GM23338 (cell line): ENCODE results near the gene MBD6. TPM values are rescaled to one million over a fixed set of nuclear protein-coding genes. Genes with fewer than 3 reads are reported as not detected.
A peak's percentile ranks its signal among the peaks of the same experiment; 100 is the strongest.

Experiments
- ATAC-seq: fragments of 200-7000 bp; cut with Tn5 transposase; 3 replicates; pipeline ENCODE4 v1.9.1; 2020
- DNase-seq: peaks from one replicate; pipeline ENCODE4 v3.0.0-alpha.2; 2015; ENCODE audit warnings: low spot score
- H2AFZ ChIP-seq: fragments of 200-600 bp; sonication (generic); 2 replicates; pipeline ENCODE4 v1.8.0; 2016; ENCODE audit warnings: antibody characterized with exemption, mild to moderate bottlenecking, moderate library complexity
- H3F3A ChIP-seq: fragments of 200-600 bp; sonication (generic); replicated peaks from 2 replicates; pipeline ENCODE4 v1.8.0; 2017; ENCODE audit warnings: antibody characterized with exemption, mixed run types, low read depth
- H3K27ac ChIP-seq: fragments of 200-600 bp; sonication (generic); 2 replicates; pipeline ENCODE4 v1.6.1; 2016; ENCODE audit warnings: low read depth
- H3K27me3 ChIP-seq: fragments of 200-600 bp; sonication (generic); 2 replicates; pipeline ENCODE4 v1.8.0; 2016; ENCODE audit warnings: mild to moderate bottlenecking, mixed run types, moderate library complexity; ENCODE audit not compliant: insufficient read depth
- H3K36me3 ChIP-seq: fragments of 200-600 bp; sonication (generic); 2 replicates; pipeline ENCODE4 v1.8.0; 2016; ENCODE audit warnings: mild to moderate bottlenecking; ENCODE audit not compliant: insufficient read depth
- H3K4me1 ChIP-seq: fragments of 200-600 bp; sonication (generic); 2 replicates; pipeline ENCODE4 v1.8.0; 2016; ENCODE audit warnings: mild to moderate bottlenecking, moderate library complexity; ENCODE audit not compliant: insufficient read depth
- H3K4me2 ChIP-seq: fragments of 200-600 bp; sonication (generic); 2 replicates; pipeline ENCODE4 v1.7.1; 2017; ENCODE audit warnings: mixed run types
- H3K4me3 ChIP-seq: fragments of 200-600 bp; sonication (generic); 2 replicates; pipeline ENCODE4 v1.6.1; 2016; ENCODE audit warnings: mixed run types
- H3K79me2 ChIP-seq: fragments of 200-600 bp; sonication (generic); replicated peaks from 2 replicates; pipeline ENCODE4 v1.8.0; 2017; ENCODE audit warnings: mild to moderate bottlenecking; ENCODE audit not compliant: insufficient read depth
- H3K9me2 ChIP-seq: fragments of 200-600 bp; sonication (generic); 2 replicates; pipeline ENCODE4 v1.8.0; 2017; ENCODE audit not compliant: insufficient read depth
- H4K20me1 ChIP-seq: fragments of 200-600 bp; sonication (generic); replicated peaks from 2 replicates; pipeline ENCODE4 v1.8.0; 2017; ENCODE audit warnings: mild to moderate bottlenecking; ENCODE audit not compliant: insufficient read depth
- H3K27ac Mint-ChIP-seq: 2 replicates; pipeline ENCODE4 v1.8.0; 2020; ENCODE audit warnings: inconsistent platforms, mild to moderate bottlenecking, moderate library complexity, mixed read lengths
- H3K27me3 Mint-ChIP-seq: 3 replicates; pipeline ENCODE4 v1.8.0; 2022; ENCODE audit warnings: low read depth, mild to moderate bottlenecking, moderate library complexity, mixed read lengths, inconsistent platforms; ENCODE audit not compliant: insufficient read depth, poor library complexity
- H3K36me3 Mint-ChIP-seq: 3 replicates; pipeline ENCODE4 v1.8.0; 2021; ENCODE audit warnings: low read depth, mild to moderate bottlenecking, inconsistent platforms, moderate library complexity, mixed read lengths
- H3K4me1 Mint-ChIP-seq: 3 replicates; pipeline ENCODE4 v1.8.0; 2020; ENCODE audit warnings: mild to moderate bottlenecking, inconsistent platforms, mixed read lengths
- H3K4me3 Mint-ChIP-seq: 3 replicates; pipeline ENCODE4 v1.8.0; 2021; ENCODE audit warnings: moderate library complexity, mild to moderate bottlenecking, inconsistent platforms, mixed read lengths
- H3K9me3 Mint-ChIP-seq: 3 replicates; pipeline ENCODE4 v1.8.0; 2020; ENCODE audit warnings: moderate library complexity, mild to moderate bottlenecking, inconsistent platforms, mixed read lengths
- CTCF ChIP-seq, 2 experiments: fragments of 200-600 bp in 1 of 2; sonication (generic) in 1 of 2; conservative IDR thresholded peaks; 2 replicates each; pipeline versions ENCODE4 v1.5.1 to v1.6.1; 2016 to 2017; ENCODE audit warnings: antibody characterized with exemption in 2 of 2, low read depth in 2 of 2, mild to moderate bottlenecking in 2 of 2, moderate library complexity in 1 of 2
- EZH2phosphoT487 ChIP-seq: fragments of 200-600 bp; sonication (generic); IDR thresholded peaks from one replicate; pipeline ENCODE4 v1.8.1; 2018; ENCODE audit warnings: antibody characterized with exemption; ENCODE audit not compliant: unreplicated experiment
- JUNB ChIP-seq: IDR thresholded peaks from one replicate; pipeline ENCODE4 v1.6.1; 2016; ENCODE audit warnings: antibody characterized with exemption; ENCODE audit not compliant: unreplicated experiment
- REST ChIP-seq: IDR thresholded peaks from one replicate; pipeline ENCODE4 v1.6.1; 2018; ENCODE audit warnings: antibody characterized with exemption; ENCODE audit not compliant: unreplicated experiment
- ZNF114 ChIP-seq: fragments of 250-450 bp; sonication (Bioruptor Pico); IDR thresholded peaks from 2 replicates; pipeline ENCODE4 v1.5.0; 2020; ENCODE audit warnings: mild to moderate bottlenecking, moderate library complexity
- ZNF331 ChIP-seq: fragments of 250-450 bp; sonication (Bioruptor Pico); IDR thresholded peaks from 2 replicates; pipeline ENCODE4 v1.5.0; 2020; ENCODE audit warnings: low read depth, mild to moderate bottlenecking, moderate library complexity
- ZNF462 ChIP-seq: fragments of 250-450 bp; sonication (Bioruptor Pico); IDR thresholded peaks from 2 replicates; pipeline ENCODE4 v1.5.0; 2020; ENCODE audit warnings: mild to moderate bottlenecking, moderate library complexity
- polyA plus RNA-seq: library from polyadenylated mRNA; unstranded; fragments of >200 nt; fragmentation: Nextera tagmentation; extraction: Ambion mirVana; gene quantifications from 2 replicates; pipeline ENCODE4 v1.2.1, GENCODE V29; 2016
- total RNA-seq: library from RNA; depleted of rRNA; stranded (reverse); fragments of >200 nt; shearing (Covaris generic); gene quantifications from 2 replicates; pipeline ENCODE4 v1.2.3, GENCODE V29; 2014

The MBD6 gene
- total and polyA plus RNA-seq, 2 experiments from 2014 or later: 12.5 to 17.1 TPM

- TF ChIP-seq ZNF462 (CRISPR knock-in tag): no peak
- TF ChIP-seq CTCF (conservative IDR thresholded peaks at IDR 0.05; ENCODE audit: low read depth in 2 of 2): no peak
- TF ChIP-seq ZNF114 (CRISPR knock-in tag): no peak
Observed at GRCh38 chr12:57473886-57474285, 48.7 kb upstream of the MBD6 start (continued).

- no peak for DNase-seq
- H3K4me1 Mint-ChIP-seq: peaks cover 39% of the 10 kb centered on the region
- Histone ChIP-seq H2AFZ (no peak overlapping the region), H3K36me3 (no peaks in the 10 kb centered on the region), H3K27me3 (peaks cover 57% of the 10 kb centered on the region), H3K4me1 (peaks cover 28% of the 10 kb centered on the region), H3K4me3 (peak overlapping the region; percentile 82), H4K20me1 (no peaks in the 10 kb centered on the region), H3K79me2 (no peaks in the 10 kb centered on the region), H3K9me2 (no peaks in the 10 kb centered on the region), H3F3A (peaks cover 9% of the 10 kb centered on the region), H3K4me2 (peak overlapping the region; percentile 98; the same call in 1 of the 2 replicates), H3K27ac (no peak overlapping the region)
- no peak overlapping the region for H3K27ac Mint-ChIP-seq
- H3K9me3 Mint-ChIP-seq: no peaks in the 10 kb centered on the region; the same call in 2 of the 3 replicates
- no peak for ATAC-seq
- peaks cover 8% of the 10 kb centered on the region; the same call in 2 of the 3 replicates for H3K36me3 Mint-ChIP-seq
- H3K4me3 Mint-ChIP-seq: peak overlapping the region; percentile 75; the same call in 2 of the 3 replicates
- peaks cover 58% of the 10 kb centered on the region for H3K27me3 Mint-ChIP-seq
- no peak for TF ChIP-seq JUNB
- TF ChIP-seq ZNF114 (CRISPR knock-in tag): no peak
- no peak for TF ChIP-seq EZH2phosphoT487
- no peak for TF ChIP-seq REST
- TF ChIP-seq ZNF331: no peak
Observed at GRCh38 chr12:57474430-57474829, 48.2 kb upstream of the MBD6 start.
